ENCODE results near the gene KANTR.

DNA sequence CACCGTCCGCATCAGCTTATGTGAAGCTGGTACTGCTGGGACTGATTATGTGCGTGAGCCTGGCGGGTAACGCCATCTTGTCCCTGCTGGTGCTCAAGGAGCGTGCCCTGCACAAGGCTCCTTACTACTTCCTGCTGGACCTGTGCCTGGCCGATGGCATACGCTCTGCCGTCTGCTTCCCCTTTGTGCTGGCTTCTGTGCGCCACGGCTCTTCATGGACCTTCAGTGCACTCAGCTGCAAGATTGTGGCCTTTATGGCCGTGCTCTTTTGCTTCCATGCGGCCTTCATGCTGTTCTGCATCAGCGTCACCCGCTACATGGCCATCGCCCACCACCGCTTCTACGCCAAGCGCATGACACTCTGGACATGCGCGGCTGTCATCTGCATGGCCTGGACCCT, 17.3 kb upstream of the KANTR start:
- no peak for TF ChIP-seq CTCF (IDR thresholded peaks at IDR 0.05)
- no peak for TF ChIP-seq POLR2A (IDR thresholded peaks at IDR 0.05)
